MCF 10A (cell line): ENCODE measurements around the gene TMEM184A. TPM values are rescaled to one million over a fixed set of nuclear protein-coding genes. Genes with fewer than 3 reads are reported as not detected.

Source experiments
- BruUV-seq: library from RNA; stranded (reverse); fragments of 400-500 nt; replicated peaks from 2 replicates; lab custom pipeline; 2021; lab: Mats Ljungman, UMichigan
- CTCF ChIA-PET: fragments of 300-600 bp; sonication (Branson Sonifier 250); formaldehyde crosslinking; extraction: SDS; loops from one replicate; lab custom pipeline; 2021; ENCODE audit warnings: antibody characterized with exemption, inconsistent platforms; lab: Yijun Ruan, JAX
- POLR2A ChIA-PET: fragments of 300-600, 350-650 bp; sonication (Branson Sonifier 250); formaldehyde crosslinking; extraction: SDS; loops from one replicate; lab custom pipeline; 2020; ENCODE audit warnings: antibody characterized with exemption, inconsistent platforms; lab: Yijun Ruan, JAX
- DNase-seq: peaks from one replicate; pipeline ENCODE4 v3.0.0-alpha.2; 2018; ENCODE audit not compliant: unreplicated experiment
- H3K27ac Mint-ChIP-seq: one replicate; pipeline ENCODE4 v1.8.0; 2022; ENCODE audit warnings: mild to moderate bottlenecking, low read depth, mixed read lengths; ENCODE audit not compliant: unreplicated experiment
- H3K27me3 Mint-ChIP-seq: one replicate; pipeline ENCODE4 v1.8.0; 2022; ENCODE audit warnings: mixed read lengths; ENCODE audit not compliant: insufficient read depth, unreplicated experiment
- H3K36me3 Mint-ChIP-seq: one replicate; pipeline ENCODE4 v1.8.0; 2022; ENCODE audit warnings: mild to moderate bottlenecking, moderate library complexity, mixed read lengths; ENCODE audit not compliant: insufficient read depth, unreplicated experiment
- H3K4me1 Mint-ChIP-seq: one replicate; pipeline ENCODE4 v1.8.0; 2022; ENCODE audit warnings: mixed read lengths; ENCODE audit not compliant: insufficient read depth, unreplicated experiment
- H3K4me3 Mint-ChIP-seq: one replicate; pipeline ENCODE4 v1.8.0; 2022; ENCODE audit warnings: mild to moderate bottlenecking, moderate library complexity, mixed read lengths; ENCODE audit not compliant: unreplicated experiment
- H3K9me3 Mint-ChIP-seq: one replicate; pipeline ENCODE4 v1.8.0; 2022; ENCODE audit warnings: mixed read lengths; ENCODE audit not compliant: unreplicated experiment
- CTCF ChIP-seq: fragments of 200-600 bp; IDR thresholded peaks from one replicate; pipeline ENCODE4 v1.8.0; 2022; ENCODE audit warnings: antibody characterized with exemption, mild to moderate bottlenecking; ENCODE audit not compliant: unreplicated experiment
- intact Hi-C: fragments of 100-400 bp; cut with micrococcal nuclease; formaldehyde crosslinking; loops from 2 replicates; pipeline ENCODE4 v1.14.1; 2022
- total RNA-seq: library from RNA; stranded (reverse); gene quantifications from 2 replicates; pipeline ENCODE4 v1.2.3, GENCODE V29; 2022

The TMEM184A gene
- total RNA-seq, 1 experiment from 2014 or later, result 14.2 TPM

GRCh38 chr7:1493129-1493528 is 62.9 kb downstream of the TMEM184A start:
- no peak for TF ChIP-seq CTCF
- ChIA-PET CTCF (no interaction called here), POLR2A (interaction anchor here (0.6 kb wide), 1 partner anchor 52 kb away, joined by 3 read pairs; no protein-coding TSS in a partner anchor)
- no peaks in the 10 kb centered on the region for H3K9me3 Mint-ChIP-seq
- H3K36me3 Mint-ChIP-seq, result peaks cover 47% of the 10 kb centered on the region
- intact Hi-C loops, result no loop called here
- H3K27me3 Mint-ChIP-seq, result no peaks in the 10 kb centered on the region
- DNase-seq, result no peak
- H3K27ac Mint-ChIP-seq, result no peak overlapping the region
- no TSS peak for BruUV-seq
- H3K4me3 Mint-ChIP-seq, result no peak overlapping the region
- H3K4me1 Mint-ChIP-seq, result no peaks in the 10 kb centered on the region

GRCh38 chr7:1492640-1493039 is 63.4 kb downstream of the TMEM184A start:
- Mint-ChIP-seq H3K27ac (no peak overlapping the region), H3K4me3 (no peak overlapping the region), H3K27me3 (no peaks in the 10 kb centered on the region), H3K9me3 (no peaks in the 10 kb centered on the region), H3K36me3 (peaks cover 47% of the 10 kb centered on the region), H3K4me1 (no peaks in the 10 kb centered on the region)
- intact Hi-C loops, result no loop called here
- DNase-seq, result no peak
- ChIA-PET POLR2A (interaction anchor here (0.6 kb wide), 1 partner anchor 51 kb away, joined by 3 read pairs; no protein-coding TSS in a partner anchor), CTCF (no interaction called here)
- no peak for TF ChIP-seq CTCF
- BruUV-seq, result no TSS peak

Other genes starting within 250 kb of the TMEM184A start
- 12.3 and 15.8 TPM in 2 replicates for gene MICALL2, start 96.7 kb downstream of the TMEM184A start, total RNA-seq
- gene INTS1, start 51.8 kb downstream of the TMEM184A start, total RNA-seq, result 86.3 and 93.5 TPM in 2 replicates
- 37.8 and 45.6 TPM in 2 replicates for gene MAFK, start 25.5 kb downstream of the TMEM184A start, total RNA-seq
- 38.2 and 42.1 TPM in 2 replicates for gene PSMG3, start 13.8 kb upstream of the TMEM184A start, total RNA-seq
- not detected in 2 replicates for gene ELFN1, start 114.1 kb upstream of the TMEM184A start, total RNA-seq